Karpas-422 (cell line): ENCODE measurements around the gene SEC14L1. TPM values are rescaled to one million over a fixed set of nuclear protein-coding genes. Genes with fewer than 3 reads are reported as not detected.
A peak's percentile ranks its signal among the peaks of the same experiment; 100 is the strongest.
"Not testable (repeated sequence)": the region's sequence is repeated elsewhere in the genome, so short reads cannot be mapped to it uniquely, and the experiment has no call there.

Experiments used
- DNase-seq: peaks from one replicate; pipeline ENCODE4 v3.0.0-alpha.2; 2015
- H2AFZ ChIP-seq: fragments of 200-600 bp; sonication (generic); 2 replicates; pipeline ENCODE4 v1.6.1; 2014; ENCODE audit warnings: antibody characterized with exemption, low read length, mixed read lengths
- H3K27ac ChIP-seq: fragments of 200-600 bp; sonication (generic); 2 replicates; pipeline ENCODE4 v1.5.1; 2014; ENCODE audit warnings: mild to moderate bottlenecking, low read length, moderate library complexity
- H3K27me3 ChIP-seq: fragments of 200-600 bp; sonication (generic); 2 replicates; pipeline ENCODE4 v1.6.1; 2014; ENCODE audit warnings: low read length, mixed read lengths
- H3K36me3 ChIP-seq: fragments of 200-600 bp; sonication (generic); 2 replicates; pipeline ENCODE4 v1.6.1; 2014; ENCODE audit warnings: low read length, mixed read lengths; ENCODE audit not compliant: insufficient read depth
- H3K4me1 ChIP-seq: fragments of 200-600 bp; sonication (generic); 2 replicates; pipeline ENCODE4 v1.6.1; 2014; ENCODE audit warnings: mild to moderate bottlenecking, low read length, mixed read lengths
- H3K4me2 ChIP-seq: fragments of 200-600 bp; sonication (generic); 2 replicates; pipeline ENCODE4 v1.6.1; 2014; ENCODE audit warnings: low read length, low read depth, mild to moderate bottlenecking; ENCODE audit not compliant: poor library complexity, severe bottlenecking
- H3K4me3 ChIP-seq: fragments of 200-600 bp; sonication (generic); 2 replicates; pipeline ENCODE4 v1.5.1; 2014; ENCODE audit warnings: mild to moderate bottlenecking, antibody characterized with exemption, low read length, mixed read lengths
- H3K79me2 ChIP-seq: fragments of 200-600 bp; sonication (generic); 2 replicates; pipeline ENCODE4 v1.6.1; 2014; ENCODE audit warnings: mild to moderate bottlenecking, low read length, mixed read lengths
- H3K9ac ChIP-seq: fragments of 200-600 bp; sonication (generic); 2 replicates; pipeline ENCODE4 v1.6.0; 2014; ENCODE audit warnings: low read length
- H3K9me2 ChIP-seq: fragments of 200-600 bp; sonication (generic), shearing (Covaris generic); replicated peaks from 2 replicates; pipeline ENCODE4 v1.6.0; 2014; ENCODE audit warnings: mild to moderate bottlenecking, low read length, moderate library complexity; ENCODE audit not compliant: insufficient read depth
- H3K9me3 ChIP-seq: fragments of 300-700, 200-600 bp; sonication (generic); 2 replicates; pipeline ENCODE4 v1.6.1; 2014; ENCODE audit warnings: low read length, mixed read lengths
- H4K20me1 ChIP-seq: fragments of 200-600 bp; sonication (generic); 2 replicates; pipeline ENCODE4 v1.6.1; 2014; ENCODE audit warnings: mild to moderate bottlenecking, antibody characterized with exemption, low read length, low read depth; ENCODE audit not compliant: insufficient read depth
- total RNA-seq: library from RNA; depleted of rRNA; stranded (reverse); fragments of >200 nt; shearing (Covaris generic); gene quantifications from 2 replicates; pipeline ENCODE4 v1.2.3, GENCODE V29; 2014; ENCODE audit warnings: low replicate concordance

SEC14L1 gene
- total RNA-seq, 1 experiment from 2014 or later: 32.0 TPM

GRCh38 chr17:77254951-77255825 is 114.4 kb downstream of the SEC14L1 start:
- Histone ChIP-seq H3K4me1 (no peaks in the 10 kb centered on the region), H3K36me3 (no peaks in the 10 kb centered on the region), H3K27me3 (no peaks in the 10 kb centered on the region), H3K27ac (no peak overlapping the region), H4K20me1 (0 out of 2 replicates have a peak, but pooled peaks cover 4% of the 10 kb centered on the region), H3K9me3 (no peaks in the 10 kb centered on the region), H2AFZ (no peak overlapping the region), H3K9ac (no peak overlapping the region), H3K4me2 (no peak overlapping the region), H3K79me2 (no peaks in the 10 kb centered on the region), H3K9me2 (no peaks in the 10 kb centered on the region), H3K4me3 (no peak overlapping the region)
- DNase-seq: no peak

GRCh38 chr17:77255970-77256369 is 115.2 kb downstream of the SEC14L1 start:
- H2AFZ ChIP-seq, H3K9ac ChIP-seq, H4K20me1 ChIP-seq, H3K9me2 ChIP-seq, H3K4me2 ChIP-seq, H3K4me1 ChIP-seq, H3K27me3 ChIP-seq, DNase-seq, H3K4me3 ChIP-seq, H3K9me3 ChIP-seq, H3K27ac ChIP-seq, H3K79me2 ChIP-seq, H3K36me3 ChIP-seq: not testable (repeated sequence)

GRCh38 chr17:77256710-77257109 is 115.9 kb downstream of the SEC14L1 start:
- Histone ChIP-seq H2AFZ (no peak overlapping the region), H3K36me3 (no peaks in the 10 kb centered on the region), H3K27ac (no peak overlapping the region), H3K9ac (no peak overlapping the region), H3K9me3 (no peaks in the 10 kb centered on the region), H4K20me1 (0 out of 2 replicates have a peak, but pooled peaks cover 4% of the 10 kb centered on the region), H3K4me2 (no peak overlapping the region), H3K27me3 (no peaks in the 10 kb centered on the region), H3K4me1 (no peaks in the 10 kb centered on the region), H3K4me3 (no peak overlapping the region), H3K79me2 (no peaks in the 10 kb centered on the region), H3K9me2 (no peaks in the 10 kb centered on the region)
- peak; percentile 53 for DNase-seq

- Histone ChIP-seq H3K9me2 (no peaks in the 10 kb centered on the region), H3K9ac (no peak overlapping the region), H3K4me1 (no peaks in the 10 kb centered on the region), H3K27me3 (no peaks in the 10 kb centered on the region), H3K27ac (no peak overlapping the region), H2AFZ (no peak overlapping the region), H3K4me2 (no peak overlapping the region), H3K36me3 (no peaks in the 10 kb centered on the region), H3K9me3 (no peaks in the 10 kb centered on the region), H3K4me3 (no peak overlapping the region), H4K20me1 (0 out of 2 replicates have a peak, but pooled peaks cover 4% of the 10 kb centered on the region), H3K79me2 (no peaks in the 10 kb centered on the region)
- DNase-seq: no peak
These were observed 116.4 kb downstream of the SEC14L1 start for GRCh38 chr17:77257169-77257568.

GRCh38 chr17:77257596-77258458 is 117.1 kb downstream of the SEC14L1 start:
- no peaks in the 10 kb centered on the region for H3K4me1 ChIP-seq
- H3K4me3 ChIP-seq: no peak overlapping the region

GRCh38 chr17:77258638-77259037 is 117.9 kb downstream of the SEC14L1 start:
- H2AFZ ChIP-seq: no peak overlapping the region
- no peak overlapping the region for H3K27ac ChIP-seq
- H4K20me1 ChIP-seq: 0 out of 2 replicates have a peak, but pooled peaks cover 4% of the 10 kb centered on the region
- no peak overlapping the region for H3K4me2 ChIP-seq
- H3K79me2 ChIP-seq: no peaks in the 10 kb centered on the region
- no peak overlapping the region for H3K4me3 ChIP-seq
- no peak overlapping the region for H3K9ac ChIP-seq
- no peaks in the 10 kb centered on the region for H3K4me1 ChIP-seq
- H3K36me3 ChIP-seq: no peaks in the 10 kb centered on the region
- no peaks in the 10 kb centered on the region for H3K27me3 ChIP-seq
- no peaks in the 10 kb centered on the region for H3K9me3 ChIP-seq
- H3K9me2 ChIP-seq: no peaks in the 10 kb centered on the region
- DNase-seq: no peak

More at GRCh38 chr17:77257596-77258458, 117.1 kb downstream of the SEC14L1 start:
- H3K36me3 ChIP-seq: no peaks in the 10 kb centered on the region
- no peak overlapping the region for H3K4me2 ChIP-seq
- H3K9me2 ChIP-seq: no peaks in the 10 kb centered on the region
- 0 out of 2 replicates have a peak, but pooled peaks cover 4% of the 10 kb centered on the region for H4K20me1 ChIP-seq
- DNase-seq: no peak
- H3K27me3 ChIP-seq: no peaks in the 10 kb centered on the region
- H3K27ac ChIP-seq: no peak overlapping the region
- H2AFZ ChIP-seq: no peak overlapping the region
- H3K79me2 ChIP-seq: no peaks in the 10 kb centered on the region
- no peak overlapping the region for H3K9ac ChIP-seq
- H3K9me3 ChIP-seq: no peaks in the 10 kb centered on the region

- no peak overlapping the region for H2AFZ ChIP-seq
- H3K79me2 ChIP-seq: no peaks in the 10 kb centered on the region
- no peak overlapping the region for H3K27ac ChIP-seq
- no peak for DNase-seq
- H3K4me2 ChIP-seq: no peak overlapping the region
- H3K4me1 ChIP-seq: no peaks in the 10 kb centered on the region
- no peaks in the 10 kb centered on the region for H3K9me3 ChIP-seq
- no peaks in the 10 kb centered on the region for H4K20me1 ChIP-seq
- H3K27me3 ChIP-seq: no peaks in the 10 kb centered on the region
- no peaks in the 10 kb centered on the region for H3K9me2 ChIP-seq
- H3K36me3 ChIP-seq: no peaks in the 10 kb centered on the region
- no peak overlapping the region for H3K9ac ChIP-seq
- H3K4me3 ChIP-seq: no peak overlapping the region
These were observed 124.0 kb downstream of the SEC14L1 start for GRCh38 chr17:77264617-77265230.

GRCh38 chr17:77266213-77266612 is 125.4 kb downstream of the SEC14L1 start:
- no peak overlapping the region for H3K27ac ChIP-seq
- H3K4me2 ChIP-seq: no peak overlapping the region
- no peak overlapping the region for H3K9ac ChIP-seq

More at GRCh38 chr17:77266213-77266612, 125.4 kb downstream of the SEC14L1 start:
- Histone ChIP-seq H3K36me3 (no peaks in the 10 kb centered on the region), H4K20me1 (no peaks in the 10 kb centered on the region), H3K4me1 (no peaks in the 10 kb centered on the region), H2AFZ (no peak overlapping the region), H3K9me3 (no peaks in the 10 kb centered on the region), H3K9me2 (no peaks in the 10 kb centered on the region), H3K4me3 (no peak overlapping the region), H3K79me2 (no peaks in the 10 kb centered on the region), H3K27me3 (no peaks in the 10 kb centered on the region)
- no peak for DNase-seq
